Muscle layer of duodenum (tissue), 2 donors: Measurements from ENCODE around the gene MRPS10.

Experiments used
- H3K27ac ChIP-seq: one replicate; pipeline ENCODE4 v1.7.0; 2013; ENCODE audit warnings: mild to moderate bottlenecking, low read length
- H3K27me3 ChIP-seq: one replicate; pipeline ENCODE4 v1.7.0; 2013; ENCODE audit warnings: low read depth, mild to moderate bottlenecking, control low read depth, low read length
- H3K36me3 ChIP-seq, 2 donors: one replicate each; pipeline ENCODE4 v1.7.0; 2013; ENCODE audit warnings: low read length in 2 of 2, control low read depth in 1 of 2, mild to moderate bottlenecking in 1 of 2; ENCODE audit not compliant: insufficient read depth in 2 of 2, control insufficient read depth in 1 of 2
- H3K4me1 ChIP-seq, 2 donors: one replicate each; pipeline ENCODE4 v1.7.0; 2013; ENCODE audit warnings: low read length in 2 of 2, mild to moderate bottlenecking in 2 of 2, control low read depth in 1 of 2, moderate library complexity in 1 of 2; ENCODE audit not compliant: insufficient read depth in 2 of 2, control insufficient read depth in 1 of 2
- H3K4me3 ChIP-seq, 2 donors: one replicate each; pipeline ENCODE4 v1.7.0; 2013; ENCODE audit warnings: low read length in 2 of 2, low read depth in 1 of 2, mild to moderate bottlenecking in 1 of 2
- H3K9me3 ChIP-seq, 2 donors: one replicate each; pipeline ENCODE4 v1.7.0; 2013; ENCODE audit warnings: low read length in 2 of 2, control low read depth in 1 of 2, mild to moderate bottlenecking in 1 of 2; ENCODE audit not compliant: control insufficient read depth in 1 of 2
- donor health status: healthy.

Gene MRPS10

DNA sequence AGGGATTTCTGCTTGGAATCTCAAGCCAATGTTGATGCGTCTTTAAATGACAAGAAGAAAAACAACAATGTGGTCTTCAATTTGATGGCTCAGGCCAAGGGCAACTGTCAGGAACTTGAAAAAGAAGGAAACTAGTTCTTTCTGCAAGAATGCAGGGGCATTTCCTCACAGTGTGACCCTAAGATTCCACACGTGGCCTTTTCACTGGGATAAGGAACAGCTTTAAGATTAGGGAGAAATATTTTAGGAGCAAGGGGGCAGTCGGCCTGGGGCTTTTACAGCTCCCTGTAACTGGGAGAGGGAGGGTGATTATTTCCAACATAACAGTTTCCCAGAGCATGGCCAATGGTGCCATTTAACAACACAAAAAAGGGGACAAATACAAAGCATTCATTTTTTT lies 39.4 kb upstream of the MRPS10 start:
- peaks cover 5 to 8% of the 10 kb centered on the region in 2 donors for H3K4me1 ChIP-seq
- peaks cover 21 to 49% of the 10 kb centered on the region in 2 donors for H3K36me3 ChIP-seq
- H3K27me3 ChIP-seq: no peaks in the 10 kb centered on the region
- no peak overlapping the region for H3K27ac ChIP-seq
- H3K4me3 ChIP-seq: no peak overlapping the region
- H3K9me3 ChIP-seq: no peaks in the 10 kb centered on the region

DNA sequence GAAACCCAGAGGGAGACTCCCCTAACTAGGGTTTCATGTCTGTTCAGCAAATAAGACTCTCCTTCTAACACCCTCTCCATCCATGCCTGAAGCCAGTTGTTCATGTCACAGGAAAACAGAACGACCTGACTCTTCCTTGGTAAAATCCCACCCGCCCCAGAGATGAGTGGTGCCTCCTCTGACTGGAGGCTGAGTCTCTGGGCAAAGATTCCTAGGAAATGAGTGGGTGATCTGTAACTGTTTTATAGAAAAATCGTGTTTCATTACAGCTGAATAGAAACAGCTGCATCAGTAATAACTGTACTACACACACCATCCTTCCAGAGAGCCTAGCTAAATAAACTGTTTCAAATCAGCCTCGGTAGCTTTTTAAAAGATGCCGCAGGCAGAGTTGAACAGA lies 37.4 kb upstream of the MRPS10 start:
- peaks cover 21 to 49% of the 10 kb centered on the region in 2 donors for H3K36me3 ChIP-seq

GRCh38 chr6:42254505-42254904 lies 36.8 kb upstream of the MRPS10 start:
- H3K4me1 ChIP-seq: peaks cover 6 to 20% of the 10 kb centered on the region in 2 donors
- no peak overlapping the region for H3K27ac ChIP-seq
- no peak overlapping the region for H3K4me3 ChIP-seq

More for the DNA sequence above, 37.4 kb upstream of the MRPS10 start:
- H3K27me3 ChIP-seq: no peaks in the 10 kb centered on the region
- peaks cover 6 to 20% of the 10 kb centered on the region in 2 donors for H3K4me1 ChIP-seq
- no peak overlapping the region for H3K27ac ChIP-seq
- H3K4me3 ChIP-seq: no peak overlapping the region
- no peaks in the 10 kb centered on the region for H3K9me3 ChIP-seq

GRCh38 chr6:42251911-42252637 lies 34.4 kb upstream of the MRPS10 start:
- H3K27ac ChIP-seq: peak overlapping the region; percentile 75
- H3K36me3 ChIP-seq: peaks cover 21 to 49% of the 10 kb centered on the region in 2 donors
- peaks cover 6 to 20% of the 10 kb centered on the region in 2 donors for H3K4me1 ChIP-seq
- no peaks in the 10 kb centered on the region for H3K27me3 ChIP-seq
- no peak overlapping the region for H3K4me3 ChIP-seq
- no peaks in the 10 kb centered on the region for H3K9me3 ChIP-seq

More at GRCh38 chr6:42254505-42254904, 36.8 kb upstream of the MRPS10 start:
- Histone ChIP-seq H3K9me3 (no peaks in the 10 kb centered on the region), H3K27me3 (no peaks in the 10 kb centered on the region), H3K36me3 (peaks cover 21 to 49% of the 10 kb centered on the region in 2 donors)

GRCh38 chr6:42251500-42251899 lies 33.8 kb upstream of the MRPS10 start:
- Histone ChIP-seq H3K27ac (peak overlapping the region; percentile 75), H3K36me3 (peaks cover 21 to 43% of the 10 kb centered on the region in 2 donors)

DNA sequence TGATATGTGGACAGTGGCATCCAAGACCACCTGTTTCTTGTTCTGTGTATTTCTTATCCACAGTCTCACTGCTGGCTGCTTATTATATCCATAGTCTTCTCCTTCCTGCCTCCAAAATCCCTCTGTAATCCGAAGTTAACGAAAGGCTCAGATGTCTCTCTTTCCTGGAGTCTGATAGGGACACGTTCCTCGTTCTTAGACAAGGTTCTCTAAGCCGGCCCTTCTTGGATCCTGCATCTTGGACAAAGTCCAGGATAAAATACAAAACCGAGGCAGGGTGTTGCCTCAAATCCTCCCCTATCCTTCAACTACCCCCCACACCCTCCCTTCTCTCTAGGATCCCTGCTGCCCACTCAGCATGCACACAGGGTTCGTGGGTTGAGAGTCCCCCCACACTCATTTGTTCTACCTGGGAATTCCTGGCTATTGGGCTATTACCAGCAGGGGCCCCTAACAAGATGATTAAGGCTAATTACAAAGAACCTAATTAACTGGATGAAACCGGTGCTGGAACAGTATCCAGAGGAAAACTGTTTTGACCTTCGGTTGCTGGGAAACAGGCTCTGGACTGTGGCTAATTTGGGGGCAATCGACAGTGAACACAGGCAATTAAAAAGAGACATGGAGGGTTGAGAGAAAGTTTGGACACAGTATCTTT lies 32.7 kb upstream of the MRPS10 start:
- Histone ChIP-seq H3K36me3 (peaks cover 21 to 35% of the 10 kb centered on the region in 2 donors), H3K9me3 (no peaks in the 10 kb centered on the region), H3K27ac (no peak overlapping the region), H3K4me1 (peaks cover 6 to 20% of the 10 kb centered on the region in 2 donors), H3K27me3 (no peaks in the 10 kb centered on the region), H3K4me3 (no peak overlapping the region)

More at GRCh38 chr6:42251500-42251899, 33.8 kb upstream of the MRPS10 start:
- Histone ChIP-seq H3K9me3 (no peaks in the 10 kb centered on the region), H3K4me3 (no peak overlapping the region), H3K27me3 (no peaks in the 10 kb centered on the region), H3K4me1 (peaks cover 6 to 20% of the 10 kb centered on the region in 2 donors)

DNA sequence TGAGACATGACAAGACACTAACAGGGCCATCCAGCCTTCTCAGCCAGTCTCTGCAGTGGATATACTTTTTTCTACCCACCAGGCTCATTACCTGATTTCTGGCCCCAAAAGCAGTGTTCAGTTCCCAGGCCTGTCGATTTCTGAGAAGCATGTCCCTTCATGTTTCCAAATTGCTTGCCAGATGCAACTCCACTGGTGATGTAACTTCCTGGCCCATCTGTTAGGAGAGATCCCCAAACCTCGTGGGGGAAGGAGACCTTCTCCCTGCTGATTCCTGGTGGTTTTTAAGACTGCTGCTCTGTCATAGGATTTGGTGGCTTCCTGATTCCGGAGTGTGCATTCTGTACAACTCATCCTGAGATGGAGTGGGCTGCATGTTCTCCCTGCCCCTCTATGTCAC lies 31.6 kb upstream of the MRPS10 start:
- Histone ChIP-seq H3K27ac (no peak overlapping the region), H3K4me3 (no peak overlapping the region), H3K4me1 (peaks cover 6 to 20% of the 10 kb centered on the region in 2 donors), H3K27me3 (no peaks in the 10 kb centered on the region), H3K9me3 (no peaks in the 10 kb centered on the region), H3K36me3 (peaks cover 17 to 32% of the 10 kb centered on the region in 2 donors)

DNA sequence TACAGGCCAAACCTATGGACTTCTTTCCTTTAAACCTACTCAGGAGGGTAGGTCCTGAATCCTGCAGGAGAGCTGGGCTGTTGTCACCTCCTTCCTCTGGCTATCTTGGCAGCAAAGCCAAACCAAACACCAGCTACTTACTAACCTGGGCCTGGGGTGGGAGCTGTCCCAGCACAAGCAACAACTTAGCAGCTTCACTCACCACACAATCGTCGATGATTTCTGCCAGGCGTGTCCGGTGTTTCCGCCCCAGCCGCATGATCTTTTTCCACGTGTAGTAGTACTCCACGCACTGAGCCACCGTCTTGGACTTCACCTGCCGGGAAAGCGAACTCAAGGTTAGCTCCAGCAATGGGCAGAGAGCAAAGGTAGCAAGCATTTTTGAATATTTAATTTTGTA lies 25.4 kb upstream of the MRPS10 start:
- Histone ChIP-seq H3K4me1 (no peaks in the 10 kb centered on the region), H3K27ac (no peak overlapping the region), H3K4me3 (no peak overlapping the region), H3K36me3 (peaks cover 25 to 48% of the 10 kb centered on the region in 2 donors), H3K9me3 (no peaks in the 10 kb centered on the region), H3K27me3 (no peaks in the 10 kb centered on the region)

- peaks cover 25 to 48% of the 10 kb centered on the region in 2 donors for H3K36me3 ChIP-seq
These were observed 24.3 kb upstream of the MRPS10 start for GRCh38 chr6:42241915-42242314.

GRCh38 chr6:42239736-42240375 lies 22.2 kb upstream of the MRPS10 start:
- Histone ChIP-seq H3K36me3 (peaks cover 25 to 52% of the 10 kb centered on the region in 2 donors), H3K27ac (no peak overlapping the region)

More at GRCh38 chr6:42241915-42242314, 24.3 kb upstream of the MRPS10 start:
- Histone ChIP-seq H3K27me3 (no peaks in the 10 kb centered on the region), H3K9me3 (no peaks in the 10 kb centered on the region), H3K4me3 (no peak overlapping the region), H3K4me1 (no peaks in the 10 kb centered on the region), H3K27ac (no peak overlapping the region)

GRCh38 chr6:42239333-42239732 lies 21.7 kb upstream of the MRPS10 start:
- Histone ChIP-seq H3K4me3 (no peak overlapping the region), H3K27ac (no peak overlapping the region), H3K36me3 (peaks cover 20 to 48% of the 10 kb centered on the region in 2 donors), H3K9me3 (no peaks in the 10 kb centered on the region), H3K27me3 (no peaks in the 10 kb centered on the region), H3K4me1 (no peaks in the 10 kb centered on the region)

More at GRCh38 chr6:42239736-42240375, 22.2 kb upstream of the MRPS10 start:
- Histone ChIP-seq H3K27me3 (no peaks in the 10 kb centered on the region), H3K4me1 (no peaks in the 10 kb centered on the region), H3K9me3 (no peaks in the 10 kb centered on the region), H3K4me3 (no peak overlapping the region)
